Bone marrow (tissue), 2 donors: ENCODE data around the gene TRABD2A.
"Not testable (repeated sequence)": the region's sequence is repeated elsewhere in the genome, so short reads cannot be mapped to it uniquely, and the experiment has no call there.

ENCODE experiments used
- DNase-seq, 2 donors: peaks; one replicate each; lab custom pipeline; 2025; lab: John Stamatoyannopoulos, UW

TRABD2A gene, protein sequence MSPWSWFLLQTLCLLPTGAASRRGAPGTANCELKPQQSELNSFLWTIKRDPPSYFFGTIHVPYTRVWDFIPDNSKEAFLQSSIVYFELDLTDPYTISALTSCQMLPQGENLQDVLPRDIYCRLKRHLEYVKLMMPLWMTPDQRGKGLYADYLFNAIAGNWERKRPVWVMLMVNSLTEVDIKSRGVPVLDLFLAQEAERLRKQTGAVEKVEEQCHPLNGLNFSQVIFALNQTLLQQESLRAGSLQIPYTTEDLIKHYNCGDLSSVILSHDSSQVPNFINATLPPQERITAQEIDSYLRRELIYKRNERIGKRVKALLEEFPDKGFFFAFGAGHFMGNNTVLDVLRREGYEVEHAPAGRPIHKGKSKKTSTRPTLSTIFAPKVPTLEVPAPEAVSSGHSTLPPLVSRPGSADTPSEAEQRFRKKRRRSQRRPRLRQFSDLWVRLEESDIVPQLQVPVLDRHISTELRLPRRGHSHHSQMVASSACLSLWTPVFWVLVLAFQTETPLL

DNA sequence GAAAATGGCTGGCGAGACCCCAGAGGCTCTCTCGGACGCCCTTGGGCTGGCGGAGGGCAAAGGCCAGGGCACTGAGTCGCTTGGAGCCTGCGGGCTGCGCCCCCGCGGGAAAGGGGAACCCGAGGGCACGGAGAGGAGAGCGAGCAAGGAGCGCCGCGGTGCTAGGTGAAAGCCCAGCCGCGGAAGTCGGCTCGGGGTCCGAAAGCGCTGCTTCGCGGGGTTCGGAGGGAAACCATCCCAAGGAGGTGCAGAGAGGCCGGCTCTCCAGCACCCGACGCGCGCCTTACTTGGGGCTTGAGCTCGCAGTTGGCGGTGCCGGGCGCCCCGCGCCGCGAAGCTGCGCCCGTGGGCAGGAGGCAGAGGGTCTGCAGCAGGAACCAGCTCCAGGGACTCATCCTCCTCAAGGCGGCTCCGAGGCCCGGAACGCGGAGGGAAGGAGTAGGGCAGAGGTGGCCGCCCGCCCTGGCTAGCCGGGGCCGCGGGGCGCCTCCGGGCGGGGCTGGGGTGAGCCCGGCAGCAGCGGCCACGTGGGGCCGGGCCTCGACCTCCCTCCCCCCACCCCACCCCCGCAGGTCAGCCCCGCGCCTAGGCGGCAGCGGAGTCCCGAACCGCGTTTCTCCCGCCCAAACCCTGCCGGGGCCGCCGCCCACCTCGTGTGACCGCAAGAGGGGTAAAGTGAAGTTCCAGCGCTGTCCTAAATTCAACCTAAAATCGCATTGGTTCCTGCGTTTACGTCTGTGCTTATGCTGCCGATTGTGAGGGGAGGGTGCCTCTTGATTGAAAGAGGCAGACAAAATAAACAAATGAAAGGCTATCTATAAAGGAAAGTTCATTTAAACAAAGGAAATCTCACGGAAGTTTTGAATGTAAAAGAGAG lies at the start of gene TRABD2A:
TSS of gene TRABD2A (minus strand) at position 440 of the 877 bp plus-strand sequence. CDS start at position 395, 45 bp downstream.
- no peak for DNase-seq

DNA sequence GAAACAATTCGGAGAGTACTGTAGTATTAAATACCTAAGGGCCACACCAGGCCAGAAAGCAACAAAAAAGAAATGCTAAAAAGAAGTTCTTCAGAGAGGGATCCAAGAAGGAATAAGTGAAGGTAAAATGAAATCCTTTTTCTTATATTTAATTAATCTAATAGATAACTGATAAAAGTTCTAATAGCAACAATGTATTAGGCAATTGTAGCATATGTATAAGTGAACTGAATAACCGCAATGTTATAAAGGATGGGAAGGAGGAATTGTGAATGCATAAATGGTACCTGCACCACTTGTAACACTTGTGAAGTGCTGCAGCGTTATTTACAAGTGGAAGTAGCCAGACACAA lies 46.4 kb upstream of the TRABD2A start:
- DNase-seq, result no peak

GRCh38 chr2:84925724-84926376 lies 45.0 kb upstream of the TRABD2A start:
- peak; percentile 95 to 97 for DNase-seq

DNA sequence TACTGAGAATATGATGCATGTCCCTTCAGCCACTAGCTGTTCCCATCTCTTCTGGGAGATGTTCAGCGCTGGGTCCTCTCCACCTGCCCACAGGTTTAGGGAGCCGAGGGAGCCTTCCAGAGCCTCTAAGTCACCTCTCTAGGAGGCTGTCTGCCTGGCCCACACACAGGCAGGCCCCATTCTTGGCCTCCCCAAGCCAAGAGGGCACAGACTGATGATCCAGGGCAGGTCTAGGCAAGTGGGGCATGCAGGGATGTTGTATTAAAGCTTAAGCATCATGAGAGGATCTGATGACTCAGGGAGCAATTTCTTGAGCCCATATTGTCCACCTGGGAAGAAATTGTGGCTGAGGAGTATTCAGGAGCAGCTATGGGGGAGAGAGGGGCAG lies 44.4 kb upstream of the TRABD2A start:
- DNase-seq, result no peak

- no peak for DNase-seq
These were observed 43.6 kb upstream of the TRABD2A start for GRCh38 chr2:84924173-84925106.

GRCh38 chr2:84923009-84923408 lies 42.1 kb upstream of the TRABD2A start:
- DNase-seq, result no peak

DNA sequence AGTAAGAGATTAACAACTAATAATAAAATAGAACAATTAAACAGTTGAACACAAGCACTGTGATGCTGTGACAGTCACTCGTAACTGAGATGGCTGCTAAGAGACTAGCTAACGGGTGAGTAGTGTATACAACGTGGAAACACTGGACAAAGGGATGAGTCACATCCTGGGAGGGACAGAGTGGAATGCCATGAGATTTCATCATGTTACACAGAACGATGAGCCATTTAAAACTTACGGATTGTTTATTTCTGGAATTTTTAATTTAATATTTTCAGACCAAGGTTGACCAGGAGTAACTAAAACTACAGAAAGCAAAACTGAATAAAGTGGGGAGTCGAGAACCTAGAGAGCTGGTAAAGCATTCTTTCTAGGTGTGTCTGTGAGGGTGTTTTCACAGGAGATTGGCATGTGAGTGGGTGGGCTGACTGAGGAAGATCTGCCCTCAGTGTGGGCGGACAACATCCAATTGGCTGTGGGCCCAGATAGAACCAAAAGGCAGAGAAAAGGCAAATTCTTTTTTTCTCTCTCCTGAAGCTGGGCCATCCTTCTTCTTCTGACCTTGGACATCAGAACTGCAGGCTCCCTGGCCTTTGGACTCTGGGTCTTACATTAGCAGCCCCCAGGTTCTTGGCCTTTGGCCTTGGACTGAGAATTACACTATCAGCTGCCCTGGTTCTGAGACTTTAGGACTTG lies 39.1 kb upstream of the TRABD2A start:
- no peak for DNase-seq

DNA sequence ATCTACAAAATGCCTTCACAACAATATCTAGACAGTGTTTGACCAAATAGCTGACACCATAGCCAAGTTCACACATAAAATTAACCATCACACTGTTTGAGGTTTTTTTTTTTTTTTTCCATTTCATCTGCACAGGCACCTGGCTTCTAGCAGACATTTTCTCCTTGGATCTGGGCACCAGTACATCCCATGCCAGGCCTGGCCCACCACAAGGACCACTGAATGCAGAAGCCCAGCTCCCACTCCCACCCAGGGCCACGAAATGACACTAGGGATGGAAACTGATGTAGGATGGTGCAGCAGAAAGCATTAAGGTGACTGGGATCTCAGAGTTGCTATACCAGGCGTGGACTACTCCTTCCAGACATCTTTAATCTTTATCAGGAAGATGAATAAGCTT lies 37.5 kb upstream of the TRABD2A start:
- no peak for DNase-seq

GRCh38 chr2:84917821-84918220 lies 36.9 kb upstream of the TRABD2A start:
- not testable (repeated sequence) for DNase-seq

DNA sequence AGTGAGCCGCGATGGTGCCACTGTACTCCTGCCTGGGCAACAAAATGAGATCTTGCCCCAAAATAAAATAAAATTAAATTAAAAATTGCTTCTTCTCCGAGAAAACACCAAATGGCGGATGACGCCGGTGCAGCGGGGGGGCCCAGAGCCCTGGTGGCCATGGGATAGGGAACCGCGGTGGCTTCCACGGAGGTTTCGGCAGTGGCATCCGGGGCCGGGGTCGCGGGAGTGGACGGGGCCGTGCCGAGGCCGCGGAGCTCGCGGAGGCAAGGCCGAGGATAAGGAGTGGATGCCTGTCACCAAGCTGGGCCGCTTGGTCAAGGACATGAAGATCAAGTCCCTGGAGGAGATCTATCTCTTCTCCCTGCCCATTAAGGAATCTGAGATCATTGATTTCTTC lies 34.8 kb upstream of the TRABD2A start:
- DNase-seq, result not testable (repeated sequence)

GRCh38 chr2:84914334-84914733 lies 33.5 kb upstream of the TRABD2A start:
- no peak for DNase-seq

- no peak for DNase-seq
These were observed 32.1 kb upstream of the TRABD2A start for GRCh38 chr2:84912984-84913383.

- DNase-seq, result no peak
These were observed 30.3 kb upstream of the TRABD2A start for GRCh38 chr2:84911135-84911678.

GRCh38 chr2:84908948-84909713 lies 28.2 kb upstream of the TRABD2A start:
- DNase-seq, result no peak

DNA sequence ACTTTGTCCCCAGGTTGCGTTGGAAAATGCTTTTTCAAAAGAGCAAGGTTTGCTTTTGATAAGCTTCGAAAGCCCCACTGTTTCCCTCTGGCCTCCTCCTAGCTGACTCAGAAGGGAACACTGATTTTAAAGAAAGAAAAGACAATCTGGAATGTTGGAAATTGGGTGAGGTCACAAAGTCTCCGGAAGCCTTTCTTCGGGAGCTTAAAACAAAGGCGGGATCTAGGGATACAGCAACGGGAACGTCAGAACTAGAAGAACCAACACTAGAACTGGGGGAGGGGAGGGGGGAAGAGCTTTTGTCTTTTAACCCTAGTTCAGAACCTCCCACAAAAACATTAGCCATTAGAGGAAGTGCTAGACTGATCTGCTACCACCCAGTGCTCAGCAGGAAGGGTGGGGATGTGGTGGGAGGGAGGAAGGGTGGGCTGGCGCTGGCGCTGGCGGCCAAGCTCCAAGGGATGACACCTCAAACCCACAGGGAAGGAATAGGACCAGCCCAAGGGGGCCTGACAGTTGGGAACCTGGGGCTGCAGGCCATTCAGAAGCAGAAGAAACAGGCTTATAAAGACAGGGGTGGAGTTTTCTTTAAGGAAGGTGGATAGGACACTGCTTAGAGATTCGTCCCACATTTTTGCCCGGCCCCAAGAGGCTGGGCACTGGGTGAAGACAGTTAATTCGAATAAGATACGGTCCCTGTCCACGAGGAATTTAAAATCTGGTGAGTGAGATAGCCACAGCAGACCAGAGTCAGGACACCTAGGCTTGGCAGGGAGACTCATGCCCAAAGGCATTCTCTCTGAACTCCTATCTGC lies 26.2 kb upstream of the TRABD2A start:
- DNase-seq, result peak; percentile 21 to 83

GRCh38 chr2:84906108-84906899 lies 25.4 kb upstream of the TRABD2A start:
- DNase-seq, result peak; percentile 26 to 47

DNA sequence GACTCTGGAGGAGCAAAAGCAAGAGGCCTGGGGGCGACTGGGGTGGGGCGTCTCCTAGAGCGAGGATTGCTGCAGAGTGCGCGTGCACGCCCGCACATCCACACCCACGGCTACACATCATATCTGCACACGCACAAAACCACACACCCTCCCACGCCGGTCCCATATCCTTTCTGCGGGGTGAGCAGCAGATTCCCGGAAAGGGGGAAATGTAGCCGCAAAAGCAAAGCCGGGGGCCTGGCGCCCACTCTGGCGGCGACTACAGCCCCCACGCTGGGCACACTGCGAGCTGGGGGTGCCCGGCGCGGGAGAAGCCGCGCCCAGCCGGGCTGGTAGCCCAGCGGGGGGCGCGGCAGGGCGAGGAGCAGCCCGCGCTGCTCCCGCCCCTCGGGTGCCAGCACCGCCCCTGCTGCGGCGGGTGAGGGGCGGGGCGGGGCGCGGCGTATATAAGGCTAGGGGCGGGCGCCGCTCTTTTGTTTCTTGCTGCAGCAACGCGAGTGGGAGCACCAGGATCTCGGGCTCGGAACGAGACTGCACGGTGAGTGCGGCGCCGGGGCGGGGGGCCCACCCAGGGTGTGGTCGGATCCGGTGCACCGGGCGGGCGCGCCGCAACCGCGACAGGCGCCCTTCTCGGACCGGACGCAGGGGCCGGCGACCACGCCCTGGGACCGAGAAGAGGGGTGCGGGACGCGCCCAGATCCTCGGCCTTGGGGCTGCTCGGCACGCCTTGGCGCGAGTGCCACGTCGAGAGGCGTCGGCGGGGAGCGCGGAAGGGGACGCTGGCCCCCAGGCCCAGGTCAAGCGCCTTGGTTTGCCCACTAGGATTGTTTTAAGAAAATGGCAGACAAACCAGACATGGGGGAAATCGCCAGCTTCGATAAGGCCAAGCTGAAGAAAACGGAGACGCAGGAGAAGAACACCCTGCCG lies 24.6 kb upstream of the TRABD2A start, which contains the start of gene TMSB10:
TSS of gene TMSB10 (plus strand) at position 476 of the 927 bp plus-strand sequence.
- peak; percentile 74 to 85 for DNase-seq
